ENCODE measurements around the gene CASD1. TPM values are rescaled to one million over a fixed set of nuclear protein-coding genes. Genes with fewer than 3 reads are reported as not detected.

CASD1 gene
- total RNA-seq: 10 to 100 TPM; 45.9 to 64.4 TPM
- long read RNA-seq, transcript CASD1-201 (18 exons, 3,942 nt): major isoform, 11 of 35 reads
- long read RNA-seq, transcript CASD1-205 (3 exons, 2,263 nt): minor isoform, 6 of 35 reads
- long read RNA-seq, partial matches to known transcripts: 10 of 35 reads
- long read RNA-seq, other reads (novel, unspliced or antisense): 7 of 35 reads

- intact Hi-C loops (cut with DNase I, micrococcal nuclease): loop anchor here in 1 of 2 donors (5.0 kb wide), 1 partner anchor 52 kb away; no protein-coding TSS in a partner anchor
- DNase-seq (peak; percentile 77 to 85), ATAC-seq (peak; percentile 65)
Measured at GRCh38 chr7:94509264-94509886, at the start of gene CASD1. TSS of gene CASD1 (plus strand) at chr7:94509809. CDS start at chr7:94510085, 276 bp downstream.

DNA sequence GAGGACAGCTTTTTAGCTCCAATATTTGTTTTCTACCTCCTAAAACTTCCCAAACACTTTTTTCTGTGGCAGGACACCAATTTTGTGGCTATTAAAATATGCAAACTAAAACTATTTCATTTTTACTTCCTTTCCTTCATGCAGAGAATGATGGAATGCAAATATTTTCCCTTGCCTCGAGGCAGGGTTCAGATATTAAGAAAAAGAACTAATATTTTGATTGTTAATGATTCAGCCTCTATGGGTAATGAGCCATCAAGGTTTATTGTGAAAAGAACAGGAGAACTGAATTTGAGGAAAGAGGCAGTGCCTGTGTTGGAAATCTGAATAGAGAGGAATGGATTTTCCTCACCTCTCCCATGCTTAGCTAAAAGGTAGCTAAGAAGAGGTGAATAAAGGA is 43.1 kb upstream of the CASD1 start:
- intact Hi-C loops (cut with DNase I, micrococcal nuclease): no loop called here
- ATAC-seq: no peak
- no peak for DNase-seq

- DNase-seq (no peak), ATAC-seq (no peak)
- intact Hi-C loops (cut with DNase I, micrococcal nuclease): no loop called here
Measured at GRCh38 chr7:94471604-94472003, 38.0 kb upstream of the CASD1 start.

- DNase-seq (no peak), ATAC-seq (no peak)
- intact Hi-C loops (cut with DNase I, micrococcal nuclease): no loop called here
Measured at GRCh38 chr7:94472608-94473007, 37.0 kb upstream of the CASD1 start.

DNA sequence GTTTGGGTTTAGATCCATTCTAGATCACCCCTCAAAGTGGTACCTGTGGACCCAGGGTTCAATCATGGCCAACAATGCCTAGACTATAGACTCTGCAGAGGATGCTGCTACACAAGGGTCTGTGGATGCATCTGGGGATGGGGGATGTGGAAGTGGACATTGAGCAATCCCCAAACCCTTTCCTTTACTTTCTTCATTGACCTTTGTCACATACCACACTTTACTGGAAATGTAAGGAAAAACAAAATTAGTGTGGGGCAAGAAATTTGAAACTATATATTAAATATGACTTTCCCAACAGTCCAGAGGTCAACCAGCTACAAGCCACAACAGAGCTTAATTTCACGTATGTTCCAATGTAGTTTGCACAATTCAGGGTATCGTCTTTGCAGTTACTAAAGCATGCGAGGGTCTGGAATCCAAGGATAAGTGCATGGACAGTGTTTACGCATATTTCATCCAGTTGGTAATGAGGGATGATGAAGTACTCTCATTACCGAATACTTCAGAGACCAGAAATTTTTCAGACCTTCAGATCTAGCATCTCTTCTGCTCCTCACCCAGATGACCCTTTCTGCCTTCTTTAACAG is 33.3 kb upstream of the CASD1 start:
- ATAC-seq (no peak), DNase-seq (no peak)
- intact Hi-C loops (cut with DNase I, micrococcal nuclease): no loop called here

DNA sequence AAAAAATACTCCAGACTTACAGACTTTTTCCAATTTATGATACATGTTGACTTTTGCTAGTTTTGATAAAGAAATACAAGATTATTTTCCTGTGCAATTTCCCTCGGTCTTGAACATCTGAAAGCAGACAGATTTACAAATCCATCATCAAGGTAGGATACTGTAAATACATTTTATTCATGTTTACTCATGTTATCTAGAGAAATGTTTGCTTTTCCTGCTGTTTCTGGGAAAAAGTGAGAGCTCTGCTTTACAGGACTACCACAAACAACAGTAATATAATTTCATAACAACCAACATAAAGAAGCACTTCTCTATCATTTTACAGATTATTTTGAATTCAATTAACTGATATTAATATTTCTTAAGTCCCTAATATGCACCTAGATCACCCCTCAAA is 31.7 kb upstream of the CASD1 start:
- intact Hi-C loops (cut with DNase I, micrococcal nuclease): no loop called here
- DNase-seq (no peak), ATAC-seq (no peak)

DNA sequence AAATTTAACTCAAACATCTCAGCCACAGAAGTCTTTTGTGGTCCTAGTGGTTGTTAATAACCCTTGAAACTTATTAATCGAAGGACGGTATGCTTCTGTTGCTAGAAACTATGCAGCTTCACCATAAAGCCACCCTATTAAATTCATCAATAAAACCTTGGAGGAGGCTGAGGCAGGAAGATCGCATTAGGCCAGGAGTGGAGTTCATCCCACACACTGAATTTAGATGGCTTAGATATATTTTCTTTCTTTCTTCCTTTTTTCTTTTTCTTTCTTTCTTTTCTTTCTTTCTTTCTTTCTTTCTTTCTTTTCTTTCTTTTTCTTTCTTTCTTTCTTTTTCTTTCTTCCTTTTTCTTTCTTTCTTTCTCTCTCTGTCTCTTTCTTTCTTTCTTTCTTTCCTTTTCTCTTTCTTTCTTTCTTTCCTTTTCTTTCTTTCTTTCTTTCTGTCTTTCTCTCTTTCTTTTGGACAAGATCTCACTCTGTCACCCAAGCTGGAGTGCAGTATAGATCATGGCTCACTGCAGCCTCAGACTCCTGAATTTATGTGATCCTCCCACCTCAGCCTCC is 30.9 kb upstream of the CASD1 start:
- no peak for DNase-seq
- no peak for ATAC-seq
- intact Hi-C loops (cut with DNase I, micrococcal nuclease): no loop called here

DNA sequence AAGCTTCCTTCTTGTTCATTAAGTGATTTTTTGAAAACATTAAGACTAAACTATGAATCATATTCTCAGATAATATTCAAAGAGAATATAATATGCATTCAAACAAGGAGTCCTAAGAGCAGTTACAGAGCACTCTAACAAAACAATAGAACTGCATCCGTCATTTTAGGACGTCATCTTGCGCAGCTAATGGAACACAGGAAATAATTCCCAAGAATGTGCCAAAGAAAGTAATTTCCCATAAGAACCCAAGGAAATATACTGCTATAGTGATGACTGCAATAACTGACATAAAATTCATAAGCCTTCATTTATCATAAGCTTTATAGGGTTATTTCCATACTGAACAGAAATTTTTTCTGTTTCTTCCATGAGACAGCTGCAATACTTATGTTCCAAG is 28.3 kb upstream of the CASD1 start:
- ATAC-seq: no peak
- intact Hi-C loops (cut with DNase I, micrococcal nuclease): no loop called here
- DNase-seq: no peak

DNA sequence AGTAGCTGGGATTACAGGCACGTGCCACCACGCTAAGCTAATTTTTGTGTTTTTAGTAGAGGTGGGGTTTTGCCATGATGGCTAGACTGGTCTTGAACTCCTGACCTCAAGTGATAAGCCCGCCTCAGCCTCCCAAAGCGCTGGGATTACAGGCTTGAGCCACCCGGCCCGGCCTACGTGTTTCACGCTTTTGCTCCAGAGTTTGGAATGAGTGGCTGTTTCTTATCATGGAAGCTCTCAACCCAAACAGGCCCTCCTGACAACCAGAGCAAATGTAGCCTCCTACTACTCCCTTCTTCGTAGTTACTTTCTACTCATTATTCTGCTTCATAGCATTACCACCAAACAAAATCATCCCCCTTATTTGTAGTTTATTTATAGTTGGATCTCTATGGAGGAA is 26.8 kb upstream of the CASD1 start:
- intact Hi-C loops (cut with DNase I, micrococcal nuclease): no loop called here
- DNase-seq: no peak
- ATAC-seq: no peak

- DNase-seq (no peak), ATAC-seq (no peak)
- intact Hi-C loops (cut with DNase I, micrococcal nuclease): no loop called here
Measured at GRCh38 chr7:94483843-94484242, 25.8 kb upstream of the CASD1 start.

DNA sequence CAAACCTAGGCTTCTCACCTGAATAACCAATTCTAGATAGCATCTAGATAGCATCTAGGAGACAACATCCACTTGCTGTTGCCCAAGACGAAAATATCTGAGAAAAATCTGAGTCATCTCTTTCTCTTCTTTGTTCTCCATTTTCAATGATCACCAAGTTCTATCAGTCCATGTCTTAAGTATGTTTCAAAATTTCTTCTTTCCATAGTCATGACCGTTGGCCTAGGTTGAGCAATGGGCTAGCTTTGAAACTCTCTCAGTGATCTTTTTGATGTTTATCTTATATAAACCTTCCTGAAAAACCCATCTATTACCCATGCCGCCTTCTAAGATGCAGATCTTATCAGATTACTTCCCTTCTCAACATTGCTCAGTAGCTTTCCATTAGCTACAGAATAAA is 23.4 kb upstream of the CASD1 start:
- intact Hi-C loops (cut with DNase I, micrococcal nuclease): no loop called here
- no peak for ATAC-seq
- DNase-seq: no peak

DNA sequence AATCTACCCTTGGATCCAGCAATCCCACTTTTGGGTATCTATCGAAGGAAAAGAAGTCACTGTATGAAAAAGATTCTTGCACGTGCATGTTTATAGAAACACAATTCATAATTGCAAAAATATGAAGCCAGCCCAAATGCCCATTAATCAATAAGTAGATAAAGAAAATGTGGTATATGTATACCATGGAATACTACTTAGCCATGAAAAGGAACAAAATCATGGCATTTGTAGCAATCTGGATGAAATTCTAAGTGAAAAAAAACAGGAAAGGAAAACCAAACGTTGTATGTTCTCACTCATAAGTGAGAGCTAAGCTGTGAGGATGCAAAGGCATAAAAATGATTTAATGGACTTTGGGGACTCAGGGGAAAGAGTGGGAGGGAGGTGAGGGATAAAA is 18.2 kb upstream of the CASD1 start:
- intact Hi-C loops (cut with DNase I, micrococcal nuclease): no loop called here
- DNase-seq: no peak
- no peak for ATAC-seq

DNA sequence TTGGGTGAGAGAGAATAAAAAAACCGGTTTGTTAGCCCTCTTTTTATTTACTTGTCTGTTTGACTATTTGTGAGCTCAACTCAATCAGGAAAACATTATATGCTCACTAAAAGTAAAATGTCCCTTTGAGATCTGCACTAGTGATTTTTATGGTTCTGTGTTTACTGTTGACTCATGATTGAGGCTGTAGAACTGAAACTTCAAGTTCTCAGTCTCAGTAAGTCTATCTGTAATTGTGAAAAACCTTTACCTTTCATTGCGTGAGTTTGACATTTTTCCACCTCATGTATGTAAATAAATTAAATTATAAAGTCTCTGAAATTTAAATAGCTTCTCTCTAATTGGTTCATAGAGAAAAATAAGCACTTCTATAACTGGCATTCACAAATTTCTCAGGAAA is 17.0 kb upstream of the CASD1 start:
- ATAC-seq (peak; percentile 78), DNase-seq (no peak)
- intact Hi-C loops (cut with DNase I, micrococcal nuclease): no loop called here

DNA sequence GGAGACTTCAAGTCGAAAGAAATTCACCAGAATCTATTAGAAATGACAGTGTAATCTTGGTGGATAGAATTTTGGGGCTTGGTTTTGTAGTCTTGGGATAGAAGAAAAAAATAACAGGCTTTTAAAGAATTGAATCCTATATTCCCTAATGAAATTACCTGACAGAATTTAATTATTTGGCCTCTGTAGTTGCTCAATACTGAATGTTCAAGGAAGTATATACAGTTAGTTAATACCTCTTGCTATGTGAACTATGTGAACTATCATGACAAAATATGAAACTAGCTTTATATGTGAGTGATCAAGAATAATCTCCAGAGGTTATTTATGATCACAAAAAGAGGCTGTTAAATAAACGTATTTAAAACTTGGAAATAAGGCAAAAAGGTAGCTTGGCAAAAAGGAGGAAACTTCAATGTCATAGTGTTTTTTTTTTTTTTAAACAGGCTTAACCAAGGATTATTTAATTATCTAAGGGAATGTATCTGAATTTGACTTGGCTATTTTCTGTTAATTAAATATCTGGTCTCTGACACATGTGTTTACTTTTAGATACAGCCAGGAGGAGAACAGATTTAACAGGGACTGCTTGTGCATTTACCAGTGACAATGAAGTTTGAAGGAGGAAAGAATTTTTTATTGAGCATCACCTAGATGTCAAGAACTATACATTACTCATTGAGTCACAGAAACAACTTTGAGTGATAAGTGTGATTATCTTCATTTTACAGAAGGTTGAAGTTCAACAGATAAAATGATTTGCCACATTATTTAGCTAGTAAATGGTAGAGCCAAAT is 11.5 kb upstream of the CASD1 start:
- ATAC-seq (no peak), DNase-seq (no peak)
- intact Hi-C loops (cut with DNase I, micrococcal nuclease): no loop called here

DNA sequence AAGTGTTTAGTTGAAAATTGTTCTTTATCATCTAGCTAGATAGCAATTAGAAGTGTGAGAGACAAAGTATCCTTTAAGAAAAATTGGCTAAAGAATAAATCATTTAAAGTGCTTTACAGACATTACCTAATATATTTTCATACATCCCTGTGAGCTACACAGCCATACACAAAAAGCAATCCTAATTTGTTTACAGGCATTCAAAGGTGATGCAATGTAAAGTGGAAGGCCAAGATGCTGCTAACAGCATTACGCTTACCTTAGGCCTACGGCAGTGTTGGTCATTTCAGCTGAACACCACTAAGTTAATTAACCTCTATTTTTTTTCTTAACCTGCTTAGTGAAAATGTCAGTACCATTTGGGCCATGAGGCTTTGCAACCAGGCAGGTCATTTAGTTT is 10.7 kb upstream of the CASD1 start:
- ATAC-seq: no peak
- intact Hi-C loops (cut with DNase I, micrococcal nuclease): no loop called here

GRCh38 chr7:94507462-94507861 is 2.1 kb upstream of the CASD1 start:
- intact Hi-C loops (cut with DNase I, micrococcal nuclease): loop anchor here in 1 of 2 donors (5.0 kb wide), 1 partner anchor 50 kb away; no protein-coding TSS in a partner anchor
- no peak for DNase-seq
- no peak for ATAC-seq

More for the DNA sequence above, 10.7 kb upstream of the CASD1 start:
- DNase-seq: no peak

- DNase-seq: no peak
- intact Hi-C loops (cut with DNase I, micrococcal nuclease): loop anchor here in 1 of 2 donors (5.0 kb wide), 1 partner anchor 51 kb away; no protein-coding TSS in a partner anchor
- peak; percentile 24 for ATAC-seq
Measured at GRCh38 chr7:94507962-94508361, 1.6 kb upstream of the CASD1 start.

GRCh38 chr7:94509887-94510581 is 425 bp downstream of the CASD1 start:
- intact Hi-C loops (cut with DNase I, micrococcal nuclease): loop anchor here in 1 of 2 donors (5.0 kb wide), 1 partner anchor 53 kb away; no protein-coding TSS in a partner anchor
- ATAC-seq (peak; percentile 63), DNase-seq (peak; percentile 65 to 81)
